GM03348 (cell line): ENCODE measurements around the gene INPP5F.
"Not testable (repeated sequence)": the region's sequence is repeated elsewhere in the genome, so short reads cannot be mapped to it uniquely, and the experiment has no call there.

Experiments used
- DNase-seq: peaks from one replicate; pipeline ENCODE4 v3.0.0; 2012; ENCODE audit warnings: low spot score

INPP5F gene

GRCh38 chr10:119863951-119864565 is 138.2 kb downstream of the INPP5F start:
- DNase-seq = no peak

- DNase-seq = no peak
These were observed 139.9 kb downstream of the INPP5F start for GRCh38 chr10:119865699-119866240.

DNA sequence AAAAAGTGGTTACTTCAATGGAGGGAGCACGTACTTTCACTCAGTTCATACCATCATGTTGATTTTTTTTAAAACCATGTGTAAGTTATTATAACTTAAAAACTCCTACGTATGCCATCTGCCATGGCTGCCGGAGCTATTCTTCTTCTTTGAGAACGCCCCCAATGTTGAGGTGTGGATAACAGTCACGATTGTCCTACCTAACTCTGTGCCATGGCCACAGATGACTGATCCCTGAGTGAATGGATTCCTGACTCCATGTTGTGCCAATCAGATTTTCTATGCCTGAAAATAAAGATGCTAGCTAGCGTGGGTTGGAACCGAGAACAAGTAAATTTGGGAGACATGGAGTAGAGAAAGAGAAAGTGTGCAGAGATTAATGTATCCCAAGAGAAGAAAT is 141.5 kb downstream of the INPP5F start:
- no peak for DNase-seq

GRCh38 chr10:119869398-119869797 is 143.5 kb downstream of the INPP5F start:
- not testable (repeated sequence) for DNase-seq

GRCh38 chr10:119871881-119872609 is 146.2 kb downstream of the INPP5F start:
- peak; percentile 67 for DNase-seq

DNA sequence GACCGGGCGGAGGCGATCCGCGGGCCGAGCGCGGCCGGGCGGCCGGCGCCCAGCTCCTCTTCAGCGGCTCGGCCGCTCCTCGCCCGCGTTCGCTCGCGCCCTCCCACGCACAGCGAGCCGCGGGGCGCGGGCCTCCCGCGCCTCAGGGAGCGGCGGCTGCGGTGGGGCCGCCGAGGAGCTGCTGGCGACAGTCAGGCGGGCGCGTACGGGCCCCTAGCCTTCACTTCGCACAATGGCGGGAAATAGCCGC is 146.7 kb downstream of the INPP5F start, which contains the start of gene MCMBP:
Gene MCMBP (minus strand): TSS at position 234 of the 250 bp plus-strand sequence. CDS start 259 bp downstream, outside the sequence.
- no peak for DNase-seq

DNA sequence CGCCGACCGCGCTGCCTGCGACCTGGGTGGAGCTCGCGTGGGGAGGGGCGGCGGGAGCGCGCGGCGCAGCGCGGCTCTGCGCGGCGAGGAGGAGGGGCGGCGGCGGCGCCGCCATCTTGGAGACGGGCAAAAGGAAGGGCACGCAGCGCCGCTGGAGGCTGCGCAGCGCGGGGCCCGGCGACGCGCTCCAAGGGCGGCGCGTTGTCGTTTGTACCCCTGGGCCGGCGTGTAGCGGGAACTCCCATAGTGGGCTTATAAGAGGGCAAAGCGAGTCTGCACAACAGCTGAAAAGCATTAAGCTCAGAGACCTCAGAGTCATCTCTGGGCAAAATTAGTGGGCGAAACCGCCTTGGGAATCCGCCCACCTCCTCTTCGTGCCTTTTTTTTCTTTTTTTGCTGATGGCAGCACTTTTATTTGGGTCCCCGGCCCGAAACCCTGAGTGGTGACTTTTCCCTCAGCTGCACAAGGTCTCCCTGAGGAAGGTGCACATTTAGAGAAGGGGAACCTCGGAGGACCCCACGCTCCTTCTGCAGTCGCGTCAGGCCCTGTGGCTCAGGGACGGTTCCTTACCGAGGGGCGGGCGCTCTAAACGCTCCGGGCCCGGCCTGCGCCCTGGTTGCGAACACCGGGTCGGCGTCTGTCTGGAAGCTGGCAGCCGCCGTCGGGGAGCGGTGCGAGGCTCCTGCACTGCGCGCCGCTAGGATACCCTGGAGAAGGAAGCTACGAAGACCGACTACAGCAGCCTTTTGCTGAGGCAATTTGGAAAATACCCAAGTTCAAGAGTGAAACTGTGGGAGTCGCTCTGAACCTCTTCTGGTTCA is 147.2 kb downstream of the INPP5F start:
- peak; percentile 95 for DNase-seq

- DNase-seq = no peak
These were observed 152.7 kb downstream of the INPP5F start for GRCh38 chr10:119878524-119878923.
